22Rv1 (cell line): ENCODE measurements around the gene GATM.
"Not testable (repeated sequence)": the region's sequence is repeated elsewhere in the genome, so short reads cannot be mapped to it uniquely, and the experiment has no call there.

Experiments used
- H3K27ac ChIP-seq: fragments of 450-650 bp; 2 replicates; pipeline ENCODE4 v1.5.1; 2017
- ZFX ChIP-seq: fragments of 450-650 bp; IDR thresholded peaks from 2 replicates; pipeline ENCODE4 v1.6.1; 2017; ENCODE audit warnings: antibody characterized with exemption, borderline replicate concordance
- TF ChIP-seq, protein P1 (sequence below): fragments of 450-650 bp; IDR thresholded peaks from 2 replicates; pipeline ENCODE4 v1.5.1; 2017; ENCODE audit warnings: mild to moderate bottlenecking

GATM gene

DNA sequence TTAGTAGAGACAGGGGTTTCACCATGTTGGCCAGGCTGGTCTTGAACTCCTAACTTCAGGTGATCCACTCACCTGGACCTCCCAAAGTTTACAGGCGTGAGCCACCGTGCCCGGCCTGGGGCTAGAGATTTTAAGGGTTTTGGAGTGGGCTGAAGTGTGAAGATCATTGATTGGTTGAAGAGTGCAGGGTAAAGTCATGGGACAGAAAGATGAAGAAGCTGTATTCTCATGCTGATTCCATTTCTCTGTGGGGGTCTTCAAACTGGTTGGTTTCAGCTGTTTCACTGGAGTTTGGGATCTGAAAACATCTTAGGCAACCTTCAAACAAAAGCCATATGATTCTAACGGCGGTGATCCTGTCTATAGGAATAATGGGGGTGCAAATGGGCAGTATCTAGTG lies 52.1 kb downstream of the GATM start:
- no peak for TF ChIP-seq ZFX
- TF ChIP-seq, protein P1, sequence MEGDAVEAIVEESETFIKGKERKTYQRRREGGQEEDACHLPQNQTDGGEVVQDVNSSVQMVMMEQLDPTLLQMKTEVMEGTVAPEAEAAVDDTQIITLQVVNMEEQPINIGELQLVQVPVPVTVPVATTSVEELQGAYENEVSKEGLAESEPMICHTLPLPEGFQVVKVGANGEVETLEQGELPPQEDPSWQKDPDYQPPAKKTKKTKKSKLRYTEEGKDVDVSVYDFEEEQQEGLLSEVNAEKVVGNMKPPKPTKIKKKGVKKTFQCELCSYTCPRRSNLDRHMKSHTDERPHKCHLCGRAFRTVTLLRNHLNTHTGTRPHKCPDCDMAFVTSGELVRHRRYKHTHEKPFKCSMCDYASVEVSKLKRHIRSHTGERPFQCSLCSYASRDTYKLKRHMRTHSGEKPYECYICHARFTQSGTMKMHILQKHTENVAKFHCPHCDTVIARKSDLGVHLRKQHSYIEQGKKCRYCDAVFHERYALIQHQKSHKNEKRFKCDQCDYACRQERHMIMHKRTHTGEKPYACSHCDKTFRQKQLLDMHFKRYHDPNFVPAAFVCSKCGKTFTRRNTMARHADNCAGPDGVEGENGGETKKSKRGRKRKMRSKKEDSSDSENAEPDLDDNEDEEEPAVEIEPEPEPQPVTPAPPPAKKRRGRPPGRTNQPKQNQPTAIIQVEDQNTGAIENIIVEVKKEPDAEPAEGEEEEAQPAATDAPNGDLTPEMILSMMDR, result no peak
- no peak overlapping the region for H3K27ac ChIP-seq

DNA sequence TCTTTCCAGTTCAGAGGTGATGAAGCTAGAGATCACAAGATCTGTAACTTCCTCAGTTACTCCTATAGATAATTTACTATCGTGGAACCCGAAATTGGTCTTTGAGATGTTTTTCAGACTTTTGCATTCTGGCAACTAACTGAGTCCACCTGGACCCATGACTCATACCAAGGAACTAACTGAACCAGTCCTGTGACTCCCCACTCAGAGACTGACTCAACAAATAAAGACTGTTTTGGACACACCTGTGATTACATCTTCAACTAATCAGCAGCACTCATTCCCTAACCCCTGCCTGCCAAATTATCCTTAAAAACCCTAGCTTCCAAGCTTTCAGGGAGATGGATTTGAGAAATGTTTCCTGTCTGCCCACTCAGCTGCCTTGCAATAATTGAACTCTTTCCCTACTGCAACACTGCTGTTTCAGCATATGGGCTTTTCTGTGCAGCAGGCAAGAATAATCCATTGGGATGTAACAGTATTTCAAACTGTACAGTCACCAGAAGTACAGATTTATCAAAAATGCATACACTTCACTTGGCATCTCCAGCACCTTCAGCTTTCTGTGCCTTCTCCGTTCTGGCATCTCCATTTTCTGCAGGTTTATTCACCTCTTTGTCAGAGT lies 57.7 kb downstream of the GATM start:
- TF ChIP-seq, protein P1, result no peak
- no peak for TF ChIP-seq ZFX
- no peak overlapping the region for H3K27ac ChIP-seq

DNA sequence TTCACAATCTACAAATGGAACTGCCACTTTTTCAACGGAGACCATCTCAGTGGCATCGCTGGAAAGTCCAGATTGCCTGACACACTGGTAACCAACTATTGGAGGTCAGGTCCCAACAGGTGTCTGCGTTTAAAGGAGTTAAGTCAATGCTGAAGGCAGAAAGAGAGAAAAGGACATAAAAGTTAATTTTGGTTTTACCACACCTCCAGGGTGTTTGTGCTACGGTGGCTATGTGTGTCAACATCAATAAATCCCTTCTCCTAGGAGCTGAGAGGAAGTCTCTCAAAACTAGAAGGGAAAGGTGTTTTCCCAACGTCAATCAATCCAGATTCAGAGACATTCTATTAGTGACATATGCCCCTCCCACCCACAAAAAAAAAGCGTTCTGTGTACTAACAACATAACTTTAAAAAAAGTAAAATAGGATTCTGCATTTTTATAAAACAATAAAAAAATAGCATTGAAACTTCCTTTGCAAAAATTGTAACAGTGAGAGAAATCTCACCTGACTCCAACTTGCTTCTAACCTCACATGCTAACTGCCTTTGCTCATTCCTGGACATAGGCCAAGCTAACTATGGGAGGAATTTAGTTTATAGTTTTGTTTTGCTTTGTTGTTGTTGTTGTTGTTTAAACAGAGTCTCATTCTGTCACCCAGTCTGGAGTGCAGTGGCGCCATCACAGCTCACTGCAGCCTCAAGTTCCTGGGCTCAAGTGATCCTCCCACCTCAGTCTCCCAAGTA lies 58.7 kb downstream of the GATM start:
- no peak overlapping the region for H3K27ac ChIP-seq
- no peak for TF ChIP-seq ZFX
- TF ChIP-seq, protein P1, result no peak

DNA sequence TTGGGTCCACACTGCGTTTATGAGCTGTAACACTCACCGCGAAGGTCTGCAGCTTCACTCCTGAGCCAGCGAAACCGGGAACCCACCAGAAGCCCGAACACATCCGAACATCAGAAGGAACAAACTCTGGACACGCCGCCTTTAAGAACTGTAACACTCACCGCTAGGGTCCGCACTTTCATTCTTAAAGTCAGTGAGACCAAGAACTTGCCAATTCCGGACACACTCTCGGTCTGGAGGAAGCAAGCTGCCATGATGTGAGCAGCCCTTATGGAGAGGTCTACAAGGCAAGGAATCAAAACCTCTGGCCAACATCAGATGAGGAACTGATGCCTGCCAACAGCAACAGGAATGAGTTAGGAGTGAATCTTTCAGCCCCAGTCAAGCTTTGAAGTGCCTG lies 63.4 kb downstream of the GATM start:
- H3K27ac ChIP-seq, result no peak overlapping the region
- TF ChIP-seq ZFX, result no peak
- TF ChIP-seq, protein P1, result peak; percentile 74

DNA sequence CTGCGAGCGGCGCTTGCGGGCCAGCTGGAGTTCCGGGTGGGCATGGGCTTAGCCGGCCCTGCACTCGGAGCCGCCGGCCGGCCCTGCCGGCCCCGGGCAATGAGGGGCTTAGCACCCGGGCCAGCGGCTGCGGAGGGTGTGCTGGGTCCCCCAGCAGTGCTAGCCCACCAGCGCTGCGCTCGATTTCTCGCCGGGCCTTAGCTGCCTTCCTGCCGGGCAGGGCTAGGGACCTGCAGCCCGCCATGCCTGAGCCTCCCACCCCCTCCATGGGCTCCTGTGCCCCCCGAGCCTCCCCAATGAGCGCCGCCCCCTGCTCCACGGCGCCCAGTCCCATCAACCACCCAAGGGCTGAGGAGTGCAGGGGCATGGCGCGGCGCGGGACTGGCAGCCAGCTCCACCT lies 64.2 kb downstream of the GATM start:
- not testable (repeated sequence) for H3K27ac ChIP-seq
